Measurements from ENCODE around the gene TPRX2.

Gene TPRX2

GRCh38 chr19:47821460-47822020, 37.5 kb upstream of the TPRX2 start, which contains the start of gene CRX:
CRX (plus strand) TSS chr19:47821937; CDS start chr19:47834444, 12,507 bp downstream.
- no peak within 1 kb of the TSS for H3K4me3 ChIP-seq (ENCODE audit: low read depth, low read length)
- TF ChIP-seq MAX (IDR thresholded peaks at IDR 0.05; ENCODE audit: low read depth, low read length): no peak
- no peak for TF ChIP-seq MYC (IDR thresholded peaks at IDR 0.05; ENCODE audit: low read depth, low read length)
- TF ChIP-seq POLR2A (IDR thresholded peaks at IDR 0.05; ENCODE audit: extremely low read depth, insufficient read length): no peak
- TF ChIP-seq, protein P1, sequence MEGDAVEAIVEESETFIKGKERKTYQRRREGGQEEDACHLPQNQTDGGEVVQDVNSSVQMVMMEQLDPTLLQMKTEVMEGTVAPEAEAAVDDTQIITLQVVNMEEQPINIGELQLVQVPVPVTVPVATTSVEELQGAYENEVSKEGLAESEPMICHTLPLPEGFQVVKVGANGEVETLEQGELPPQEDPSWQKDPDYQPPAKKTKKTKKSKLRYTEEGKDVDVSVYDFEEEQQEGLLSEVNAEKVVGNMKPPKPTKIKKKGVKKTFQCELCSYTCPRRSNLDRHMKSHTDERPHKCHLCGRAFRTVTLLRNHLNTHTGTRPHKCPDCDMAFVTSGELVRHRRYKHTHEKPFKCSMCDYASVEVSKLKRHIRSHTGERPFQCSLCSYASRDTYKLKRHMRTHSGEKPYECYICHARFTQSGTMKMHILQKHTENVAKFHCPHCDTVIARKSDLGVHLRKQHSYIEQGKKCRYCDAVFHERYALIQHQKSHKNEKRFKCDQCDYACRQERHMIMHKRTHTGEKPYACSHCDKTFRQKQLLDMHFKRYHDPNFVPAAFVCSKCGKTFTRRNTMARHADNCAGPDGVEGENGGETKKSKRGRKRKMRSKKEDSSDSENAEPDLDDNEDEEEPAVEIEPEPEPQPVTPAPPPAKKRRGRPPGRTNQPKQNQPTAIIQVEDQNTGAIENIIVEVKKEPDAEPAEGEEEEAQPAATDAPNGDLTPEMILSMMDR (IDR thresholded peaks at IDR 0.05; ENCODE audit: low read depth, low read length): no peak
- DNase-seq (ENCODE audit: low read depth): no peak

DNA sequence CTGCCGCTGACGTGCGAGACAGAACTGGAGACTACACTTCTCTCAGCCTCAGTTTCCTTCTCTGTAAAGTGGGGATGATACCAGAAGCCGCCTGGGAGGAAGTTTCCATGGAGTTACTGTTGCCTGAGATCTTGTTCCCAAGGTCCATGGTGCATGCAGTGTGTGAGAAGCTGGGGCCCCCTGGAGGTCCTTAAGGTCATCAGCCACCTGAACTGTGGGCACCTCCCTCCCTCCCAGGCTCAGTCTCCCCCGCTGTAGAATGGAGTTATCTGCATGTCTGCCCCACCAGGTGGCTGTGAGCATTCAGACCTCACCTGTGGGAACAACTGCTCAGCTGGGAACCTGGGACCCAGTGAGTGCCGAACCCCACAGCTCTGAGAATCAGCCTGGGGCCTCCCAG, 34.6 kb upstream of the TPRX2 start:
- no peak for TF ChIP-seq MAX (IDR thresholded peaks at IDR 0.05; ENCODE audit: low read depth, low read length)
- TF ChIP-seq, protein P1 (IDR thresholded peaks at IDR 0.05; ENCODE audit: low read depth, low read length): peak; percentile 13
- no peak for TF ChIP-seq POLR2A (IDR thresholded peaks at IDR 0.05; ENCODE audit: extremely low read depth, insufficient read length)
- TF ChIP-seq MYC (IDR thresholded peaks at IDR 0.05; ENCODE audit: low read depth, low read length): no peak
- DNase-seq (ENCODE audit: low read depth): no peak
- no peak overlapping the region for H3K4me3 ChIP-seq (ENCODE audit: low read depth, low read length)

DNA sequence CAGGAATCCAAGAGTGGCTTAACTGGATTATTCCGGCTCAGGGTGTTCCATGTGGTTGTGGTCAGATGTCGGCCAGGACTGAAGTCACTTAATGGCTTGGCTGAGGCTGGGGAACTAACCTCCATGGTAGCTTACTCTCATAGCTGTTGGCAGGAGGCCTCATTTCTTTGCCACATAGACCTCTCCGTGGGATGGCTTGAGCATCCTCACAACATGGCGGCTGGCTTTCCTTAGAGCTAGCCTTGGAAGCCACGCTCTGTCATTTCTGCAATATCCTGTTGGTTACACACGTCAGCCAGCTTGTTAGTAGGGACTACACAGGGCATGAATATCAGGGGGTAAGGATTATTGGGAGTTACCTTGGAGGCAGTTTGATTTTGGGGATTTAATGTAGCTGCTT, 32.2 kb upstream of the TPRX2 start:
- no peak overlapping the region for H3K4me3 ChIP-seq (ENCODE audit: low read depth, low read length)
- TF ChIP-seq MYC (IDR thresholded peaks at IDR 0.05; ENCODE audit: low read depth, low read length): no peak
- TF ChIP-seq POLR2A (IDR thresholded peaks at IDR 0.05; ENCODE audit: extremely low read depth, insufficient read length): no peak
- no peak for TF ChIP-seq MAX (IDR thresholded peaks at IDR 0.05; ENCODE audit: low read depth, low read length)
- TF ChIP-seq, protein P1 (IDR thresholded peaks at IDR 0.05; ENCODE audit: low read depth, low read length): no peak
- DNase-seq (ENCODE audit: low read depth): no peak

GRCh38 chr19:47832723-47833122, 26.3 kb upstream of the TPRX2 start:
- DNase-seq (ENCODE audit: low read depth): no peak
- TF ChIP-seq, protein P1 (IDR thresholded peaks at IDR 0.05; ENCODE audit: low read depth, low read length): peak; percentile 18
- no peak for TF ChIP-seq MYC (IDR thresholded peaks at IDR 0.05; ENCODE audit: low read depth, low read length)
- H3K4me3 ChIP-seq (ENCODE audit: low read depth, low read length): no peak overlapping the region

DNA sequence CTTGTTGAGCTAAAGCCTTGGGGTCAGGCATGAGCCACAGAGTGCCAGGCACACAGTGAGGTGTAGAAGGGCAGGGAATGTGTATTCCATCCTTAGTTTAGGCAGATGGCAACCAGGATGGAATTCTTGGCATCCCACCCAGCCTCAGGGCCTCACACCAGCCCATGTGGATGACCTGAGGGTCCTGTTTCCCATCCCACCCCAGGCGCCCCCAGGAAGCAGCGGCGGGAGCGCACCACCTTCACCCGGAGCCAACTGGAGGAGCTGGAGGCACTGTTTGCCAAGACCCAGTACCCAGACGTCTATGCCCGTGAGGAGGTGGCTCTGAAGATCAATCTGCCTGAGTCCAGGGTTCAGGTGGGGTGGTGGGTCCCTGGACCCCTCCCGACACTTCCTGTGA, 23.0 kb upstream of the TPRX2 start:
- TF ChIP-seq, protein P1 (IDR thresholded peaks at IDR 0.05; ENCODE audit: low read depth, low read length): no peak
- no peak for TF ChIP-seq MYC (IDR thresholded peaks at IDR 0.05; ENCODE audit: low read depth, low read length)
- TF ChIP-seq MAX (IDR thresholded peaks at IDR 0.05; ENCODE audit: low read depth, low read length): no peak
- TF ChIP-seq POLR2A (IDR thresholded peaks at IDR 0.05; ENCODE audit: extremely low read depth, insufficient read length): no peak
- no peak overlapping the region for H3K4me3 ChIP-seq (ENCODE audit: low read depth, low read length)
- no peak for DNase-seq (ENCODE audit: low read depth)

DNA sequence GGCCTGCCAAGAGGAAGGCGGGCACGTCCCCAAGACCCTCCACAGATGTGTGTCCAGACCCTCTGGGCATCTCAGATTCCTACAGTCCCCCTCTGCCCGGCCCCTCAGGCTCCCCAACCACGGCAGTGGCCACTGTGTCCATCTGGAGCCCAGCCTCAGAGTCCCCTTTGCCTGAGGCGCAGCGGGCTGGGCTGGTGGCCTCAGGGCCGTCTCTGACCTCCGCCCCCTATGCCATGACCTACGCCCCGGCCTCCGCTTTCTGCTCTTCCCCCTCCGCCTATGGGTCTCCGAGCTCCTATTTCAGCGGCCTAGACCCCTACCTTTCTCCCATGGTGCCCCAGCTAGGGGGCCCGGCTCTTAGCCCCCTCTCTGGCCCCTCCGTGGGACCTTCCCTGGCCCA, 19.6 kb upstream of the TPRX2 start:
- no peak overlapping the region for H3K4me3 ChIP-seq (ENCODE audit: low read depth, low read length)
- DNase-seq (ENCODE audit: low read depth): no peak
- TF ChIP-seq, protein P1 (IDR thresholded peaks at IDR 0.05; ENCODE audit: low read depth, low read length): no peak
- TF ChIP-seq MAX (IDR thresholded peaks at IDR 0.05; ENCODE audit: low read depth, low read length) (no peak), POLR2A (IDR thresholded peaks at IDR 0.05; ENCODE audit: extremely low read depth, insufficient read length) (no peak), MYC (IDR thresholded peaks at IDR 0.05; ENCODE audit: low read depth, low read length) (no peak)

All from NB4 (cell line).